Fibroblast of skin of left biceps (primary cell): Measurements from ENCODE around the gene FUT1.
"Not testable (repeated sequence)": the region's sequence is repeated elsewhere in the genome, so short reads cannot be mapped to it uniquely, and the experiment has no call there.

Source experiments
- DNase-seq, 2 experiments: peaks; one replicate each; pipeline ENCODE4 v3.0.0-alpha.2; 2013; ENCODE audit warnings: low read depth in 2 of 2

Gene FUT1

DNA sequence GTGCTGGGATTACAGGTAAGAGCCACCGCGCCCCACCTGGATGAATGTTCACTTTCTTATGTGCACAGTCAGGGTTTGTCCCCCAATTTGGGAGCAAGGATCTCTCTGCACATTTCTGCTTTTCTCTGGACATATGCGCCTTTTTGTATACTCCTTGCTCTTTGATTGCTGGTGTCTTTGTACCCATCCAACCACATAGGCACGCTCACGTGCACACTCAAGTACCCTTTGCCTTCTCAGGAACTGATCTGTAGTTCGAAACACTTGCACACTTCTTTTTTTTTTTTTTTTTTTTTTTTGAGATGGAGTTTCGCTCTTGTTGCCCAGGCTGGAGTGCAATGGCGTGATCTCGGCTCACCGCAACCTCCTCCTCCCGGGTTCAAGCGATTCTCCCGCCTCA, 34.3 kb downstream of the FUT1 start:
- not testable (repeated sequence) for DNase-seq

DNA sequence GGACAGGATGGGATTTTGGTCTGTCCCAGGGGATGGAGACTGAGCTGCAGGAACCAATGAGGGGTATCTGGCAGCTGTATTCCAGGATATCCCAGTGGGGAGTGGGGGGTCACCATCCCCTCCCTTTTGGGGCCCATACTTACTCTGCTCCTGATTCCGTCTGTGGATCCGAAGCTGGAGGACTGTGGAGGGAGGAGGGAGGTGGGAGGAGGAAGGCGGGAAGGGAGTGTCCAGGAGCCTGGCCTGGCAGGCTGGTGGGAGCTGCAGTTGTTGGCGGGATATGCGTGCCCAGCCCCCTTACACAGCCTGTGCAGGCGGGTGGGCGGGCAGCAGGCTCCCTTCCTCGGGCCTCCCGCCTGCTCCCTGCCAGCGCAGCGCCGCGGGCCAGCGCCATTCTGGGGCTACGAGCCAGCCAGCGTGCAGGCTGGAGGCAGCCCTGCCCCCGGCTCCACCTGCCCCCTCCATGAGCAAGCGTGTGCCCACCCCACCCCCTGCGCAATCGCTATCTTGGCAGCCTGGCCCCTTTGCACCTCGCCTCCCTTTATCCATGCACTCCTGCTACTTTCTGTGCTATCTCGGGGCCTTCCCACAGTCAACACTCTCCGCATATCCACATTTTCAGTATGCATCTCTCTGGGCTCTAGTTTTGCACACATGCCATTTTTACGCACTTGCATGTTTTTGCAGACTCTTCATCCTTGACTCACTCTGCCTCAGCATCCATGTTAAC, 35.7 kb downstream of the FUT1 start:
- DNase-seq: no peak

DNA sequence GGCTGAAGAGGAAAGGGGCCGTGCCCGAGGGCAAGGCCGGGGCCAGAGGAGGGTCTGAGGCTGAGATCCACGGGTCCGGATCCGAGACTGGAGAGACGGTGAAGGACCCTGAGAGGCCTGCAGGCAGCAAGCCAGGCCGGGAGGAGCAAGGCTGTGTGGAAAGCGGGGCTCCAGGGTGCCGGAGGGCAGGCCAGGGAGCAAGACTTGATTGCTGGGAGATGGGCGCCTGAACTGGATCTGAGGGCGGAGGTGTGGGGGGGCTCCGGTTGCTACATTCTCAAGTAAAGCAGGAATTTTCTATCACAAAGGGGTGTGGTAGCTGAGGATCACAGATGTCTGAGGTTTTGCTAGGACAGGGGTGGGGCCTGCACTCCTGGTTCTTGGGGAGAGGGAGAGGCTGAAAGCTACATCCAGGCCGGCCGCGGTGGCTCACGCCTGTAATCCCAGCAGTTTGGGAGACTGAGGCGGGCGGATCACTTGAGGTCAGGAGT, 36.7 kb downstream of the FUT1 start:
- no peak for DNase-seq

DNA sequence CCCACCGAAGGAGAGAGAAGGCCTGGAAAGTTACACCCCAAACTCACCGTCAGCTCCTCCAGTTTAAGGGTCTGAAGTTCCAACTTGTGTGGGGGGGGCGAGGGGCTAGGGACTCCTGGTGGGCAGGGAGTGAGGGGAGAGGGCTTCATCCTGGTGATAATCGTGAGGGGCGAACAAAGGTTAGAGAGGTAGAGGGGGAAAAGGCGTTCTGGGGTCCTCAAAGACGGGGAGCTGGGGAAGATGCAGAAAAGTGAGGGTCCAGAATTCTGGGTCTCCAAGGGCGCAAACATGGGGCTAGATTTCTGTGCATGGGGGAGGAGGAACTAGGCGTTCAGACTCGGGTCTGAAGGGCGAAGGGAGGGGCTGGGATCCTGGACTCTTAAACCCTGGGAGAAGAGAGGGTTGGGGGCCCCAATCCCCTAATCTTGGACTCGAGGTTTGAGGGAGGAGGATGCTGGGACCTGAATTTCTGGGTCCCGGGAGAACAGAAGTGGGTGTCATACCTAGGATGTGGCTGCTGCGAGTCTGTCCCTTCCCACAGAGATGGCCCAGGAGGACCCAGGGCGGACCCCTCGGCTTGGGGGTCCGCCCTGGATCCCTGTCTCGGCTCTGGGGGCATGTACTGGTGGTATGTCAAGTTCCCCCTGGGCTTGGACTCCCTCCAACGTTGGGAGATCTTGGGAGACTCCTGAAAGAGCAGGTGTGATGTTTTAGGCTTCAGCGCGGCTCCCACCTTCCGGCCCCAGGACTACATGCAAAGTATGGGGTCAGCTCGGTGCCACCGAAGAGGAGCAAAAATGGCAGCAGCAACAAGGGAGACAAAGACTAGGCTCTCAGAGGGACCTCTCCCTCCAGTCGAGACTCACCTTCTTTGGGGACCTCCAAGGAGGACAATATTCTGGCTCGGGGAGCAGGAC, 37.4 kb downstream of the FUT1 start:
- DNase-seq: no peak

DNA sequence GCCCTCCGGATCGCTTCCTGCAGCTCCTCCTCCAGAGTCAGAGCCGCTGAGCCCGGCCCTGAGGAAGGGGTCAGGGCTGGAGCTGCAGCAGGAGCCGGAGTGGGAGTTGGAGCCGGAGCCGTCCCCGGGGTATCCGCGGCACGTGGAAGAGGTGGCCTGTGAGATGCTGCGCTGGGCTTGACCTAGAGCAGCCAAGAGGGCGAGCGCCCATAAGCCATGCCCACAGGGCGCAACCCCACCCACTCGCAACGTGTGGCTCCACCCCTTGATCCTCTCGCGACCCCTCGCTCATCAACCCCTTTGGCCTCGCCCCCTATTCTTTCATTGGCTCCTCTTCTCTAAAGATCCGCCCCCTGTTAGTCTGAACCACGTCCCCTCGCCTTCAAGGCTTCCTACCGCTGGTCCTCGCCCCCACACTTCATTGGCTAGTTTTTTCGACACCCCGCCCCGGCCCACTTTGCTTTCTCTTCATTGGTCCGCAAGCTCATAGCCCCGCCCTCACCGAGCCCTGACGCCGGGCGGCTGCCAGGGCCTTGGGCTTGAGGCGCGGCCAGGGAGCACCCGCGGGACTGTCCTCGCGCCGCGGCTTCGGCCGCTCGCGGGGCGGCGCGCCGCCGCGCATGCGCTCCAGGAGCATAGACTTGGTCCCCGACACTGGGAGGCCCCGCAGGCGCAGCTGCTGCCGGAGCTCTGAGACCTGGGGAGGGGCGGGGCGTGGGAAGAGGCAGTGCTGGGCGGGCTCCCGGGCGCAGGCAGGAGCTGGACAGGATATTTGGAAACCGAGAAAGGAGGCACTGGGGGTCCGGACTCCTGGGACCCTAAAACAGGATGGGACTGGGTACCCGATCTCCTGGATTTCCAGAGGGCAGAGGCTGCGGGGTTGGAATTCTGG, 38.3 kb downstream of the FUT1 start:
- peak; percentile 99 for DNase-seq

DNA sequence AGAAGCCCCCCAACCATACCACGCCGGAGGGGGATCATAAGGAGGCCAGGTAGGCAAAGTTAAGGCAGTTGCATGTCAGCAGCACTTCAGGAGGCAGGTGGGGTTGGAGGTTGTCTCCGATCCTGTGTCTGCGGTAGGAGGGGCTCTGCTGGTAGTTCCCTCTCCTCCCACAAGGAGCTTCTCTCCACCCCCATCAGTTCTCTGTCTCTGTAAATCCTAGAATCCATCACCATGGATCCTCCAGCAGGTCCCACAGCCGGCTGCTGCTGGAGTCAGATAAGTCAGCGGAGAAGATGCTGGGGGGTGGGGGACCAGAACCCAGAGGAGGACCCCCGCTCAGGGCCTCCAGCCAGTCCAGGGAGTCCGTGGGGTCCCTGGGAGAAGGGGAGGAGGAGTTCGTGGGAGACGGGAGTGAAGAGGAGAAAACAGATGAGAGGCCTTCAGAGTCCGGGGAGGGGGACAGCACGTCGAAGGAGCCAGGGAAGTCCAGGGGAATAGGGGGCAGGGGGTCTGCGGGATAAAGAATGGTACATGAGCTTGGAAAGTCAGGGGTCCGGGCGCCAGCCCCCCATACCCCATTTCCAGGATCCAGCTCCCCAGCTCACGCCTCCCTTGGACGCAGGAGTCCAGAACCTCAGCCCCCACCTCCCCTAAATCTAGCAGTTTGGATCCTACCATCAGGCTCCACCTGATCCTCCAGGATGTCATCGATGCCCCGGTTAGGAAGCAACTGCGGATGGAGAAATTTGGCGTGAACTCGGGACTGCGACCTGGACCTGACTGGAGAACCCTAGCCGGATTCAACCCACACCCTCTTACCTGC, 39.2 kb downstream of the FUT1 start:
- DNase-seq: no peak

DNA sequence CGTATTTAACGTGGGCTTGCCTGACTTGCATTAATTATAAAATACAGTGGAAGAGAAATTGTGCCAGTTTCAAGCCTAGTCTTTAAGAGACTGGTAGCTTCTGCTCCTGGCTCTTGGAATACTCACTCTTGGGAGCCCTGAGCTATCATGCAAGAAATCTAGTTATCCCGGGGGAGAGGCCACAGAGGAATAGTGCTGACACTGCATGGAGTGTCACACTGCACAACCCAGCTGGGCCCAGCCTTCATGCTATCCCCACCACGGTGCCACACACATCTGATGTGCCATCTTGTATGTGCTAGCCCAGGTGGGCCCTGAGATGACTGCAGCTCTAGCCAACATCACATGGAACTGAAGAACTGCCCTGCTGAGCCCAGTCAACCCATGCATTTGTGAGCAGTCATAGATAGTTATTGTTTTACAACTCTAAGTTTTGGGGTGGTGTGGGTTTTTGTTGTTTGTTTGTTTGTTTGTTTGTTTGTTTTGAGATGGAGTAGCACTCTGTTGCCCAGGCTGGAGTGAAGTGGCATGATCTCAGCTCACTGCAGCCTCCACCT, 41.3 kb downstream of the FUT1 start:
- DNase-seq: no peak

DNA sequence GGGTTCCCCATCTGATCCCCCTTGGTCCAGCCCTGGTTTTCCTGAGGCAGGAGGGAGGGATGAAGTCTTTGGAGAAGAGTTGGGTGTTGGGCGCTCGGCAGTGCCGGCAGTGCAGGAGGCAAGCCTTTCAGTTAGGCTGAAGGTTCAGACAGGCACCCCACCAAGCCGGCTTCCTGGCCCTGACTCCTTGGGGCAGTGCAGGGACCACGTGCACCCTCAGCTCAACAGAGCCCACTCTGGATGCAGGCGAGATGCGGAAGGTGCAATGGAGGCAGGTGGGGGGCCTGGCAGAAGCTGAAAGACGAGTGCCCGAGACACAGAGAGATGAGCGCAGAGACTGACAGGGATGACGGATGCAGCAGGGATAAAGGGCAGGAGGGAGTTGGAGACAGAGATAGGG, 44.0 kb downstream of the FUT1 start:
- DNase-seq: no peak

DNA sequence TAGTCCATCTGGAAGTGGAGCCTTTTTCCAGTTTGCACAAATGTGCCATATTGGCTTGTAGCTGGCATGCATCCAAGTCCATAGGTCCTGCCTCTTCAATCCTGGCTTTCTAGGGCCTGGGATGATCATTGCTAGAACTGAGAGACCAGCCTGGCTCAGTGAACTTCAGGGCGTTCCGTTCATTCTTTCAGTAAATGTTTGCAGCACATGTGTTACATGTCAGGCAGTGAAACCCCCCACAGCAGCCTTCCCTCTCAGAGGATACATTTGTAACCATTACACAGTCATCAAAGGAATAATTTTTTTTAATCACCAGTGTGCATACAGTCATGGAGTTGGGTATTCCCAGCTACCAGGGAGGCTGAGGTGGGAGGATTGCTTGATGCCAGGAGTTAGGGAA, 47.0 kb downstream of the FUT1 start:
- DNase-seq: no peak

DNA sequence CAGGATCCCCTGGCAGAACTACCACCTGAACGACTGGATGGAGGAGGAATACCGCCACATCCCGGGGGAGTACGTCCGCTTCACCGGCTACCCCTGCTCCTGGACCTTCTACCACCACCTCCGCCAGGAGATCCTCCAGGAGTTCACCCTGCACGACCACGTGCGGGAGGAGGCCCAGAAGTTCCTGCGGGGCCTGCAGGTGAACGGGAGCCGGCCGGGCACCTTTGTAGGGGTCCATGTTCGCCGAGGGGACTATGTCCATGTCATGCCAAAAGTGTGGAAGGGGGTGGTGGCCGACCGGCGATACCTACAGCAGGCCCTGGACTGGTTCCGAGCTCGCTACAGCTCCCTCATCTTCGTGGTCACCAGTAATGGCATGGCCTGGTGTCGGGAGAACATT, 49.1 kb downstream of the FUT1 start:
- no peak for DNase-seq

DNA sequence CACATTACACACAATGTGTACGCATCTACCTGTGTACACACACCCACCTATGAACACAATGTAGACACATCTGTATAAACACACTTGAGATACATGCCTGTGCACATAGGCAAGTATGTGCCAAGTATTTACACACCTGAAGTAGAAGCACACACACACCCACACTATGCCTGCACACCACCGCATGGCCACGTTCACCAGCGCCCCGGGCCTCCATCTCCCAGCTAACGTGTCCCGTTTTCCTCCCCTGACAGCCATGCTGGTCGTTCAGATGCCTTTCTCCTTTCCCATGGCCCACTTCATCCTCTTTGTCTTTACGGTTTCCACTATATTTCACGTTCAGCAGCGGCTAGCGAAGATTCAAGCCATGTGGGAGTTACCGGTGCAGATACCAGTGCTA, 49.7 kb downstream of the FUT1 start:
- no peak for DNase-seq

DNA sequence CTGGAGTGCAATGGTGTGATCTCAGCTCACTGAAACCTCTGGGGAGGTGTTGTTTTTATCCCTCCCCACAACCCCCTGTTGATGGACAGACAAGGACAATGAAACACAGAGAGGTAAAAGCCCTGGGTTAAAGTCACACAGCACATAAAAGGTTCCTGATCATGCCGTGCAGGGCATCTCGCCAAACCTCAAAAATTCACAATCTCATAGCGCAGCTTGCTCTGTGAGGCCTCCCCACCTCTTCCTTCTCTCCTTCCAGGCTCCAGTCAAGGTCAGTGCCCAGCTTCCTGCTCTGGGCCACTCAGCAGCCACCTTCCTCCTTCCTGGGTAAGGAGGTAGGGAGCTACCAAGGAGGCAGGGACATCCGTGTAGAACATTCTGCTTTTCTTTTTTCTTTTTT, 54.4 kb downstream of the FUT1 start:
- peak in 1 of 2 experiments; percentile 42 for DNase-seq
